HEK293T (cell line): Measurements from ENCODE around the gene MAG.

Source experiments
- ARNT ChIP-seq: fragments of 450-650 bp; IDR thresholded peaks from 2 replicates; pipeline ENCODE4 v1.6.1; 2017; ENCODE audit warnings: mild to moderate bottlenecking
- CTBP1 ChIP-seq: fragments of 450-650 bp; IDR thresholded peaks from 2 replicates; pipeline ENCODE4 v1.6.1; 2016; ENCODE audit warnings: borderline replicate concordance
- FOXA1 ChIP-seq: fragments of 450-650 bp; IDR thresholded peaks from 2 replicates; pipeline ENCODE4 v1.6.1; 2016; ENCODE audit warnings: mild to moderate bottlenecking
- FOXK2 ChIP-seq: fragments of 450-650 bp; IDR thresholded peaks from 2 replicates; pipeline ENCODE4 v1.6.1; 2016; ENCODE audit warnings: mild to moderate bottlenecking
- FOXM1 ChIP-seq: fragments of 450-650 bp; IDR thresholded peaks from 2 replicates; pipeline ENCODE4 v1.6.1; 2017; ENCODE audit warnings: mild to moderate bottlenecking, borderline replicate concordance
- HDGF ChIP-seq: fragments of 450-650 bp; IDR thresholded peaks from 2 replicates; pipeline ENCODE4 v1.6.1; 2017; ENCODE audit warnings: antibody characterized with exemption, borderline replicate concordance
- L3MBTL2 ChIP-seq: fragments of 450-650 bp; conservative IDR thresholded peaks from 2 replicates; pipeline ENCODE4 v1.6.1; 2016; ENCODE audit warnings: mild to moderate bottlenecking
- NFRKB ChIP-seq: fragments of 450-650 bp; IDR thresholded peaks from 2 replicates; pipeline ENCODE4 v1.6.1; 2016; ENCODE audit warnings: mild to moderate bottlenecking, moderate library complexity
- SP1 ChIP-seq: fragments of 450-650 bp; IDR thresholded peaks from 2 replicates; pipeline ENCODE4 v1.6.1; 2017
- TARDBP ChIP-seq: fragments of 450-650 bp; IDR thresholded peaks from 2 replicates; pipeline ENCODE4 v1.6.1; 2016
- ZNF384 ChIP-seq: fragments of 450-650 bp; IDR thresholded peaks from 2 replicates; pipeline ENCODE4 v1.6.1; 2016
- TF ChIP-seq, protein P1 (sequence below): fragments of 450-650 bp; IDR thresholded peaks from 2 replicates; pipeline ENCODE4 v1.6.1; 2016

GRCh38 chr19:35351411-35352176 lies 59.6 kb downstream of the MAG start:
- TF ChIP-seq ARNT (no peak), FOXM1 (no peak), NFRKB (no peak), FOXA1 (no peak), HDGF (no peak), SP1 (no peak), CTBP1 (no peak), ZNF384 (no peak), L3MBTL2 (no peak), TARDBP (no peak), FOXK2 (no peak)
- TF ChIP-seq, protein P1, sequence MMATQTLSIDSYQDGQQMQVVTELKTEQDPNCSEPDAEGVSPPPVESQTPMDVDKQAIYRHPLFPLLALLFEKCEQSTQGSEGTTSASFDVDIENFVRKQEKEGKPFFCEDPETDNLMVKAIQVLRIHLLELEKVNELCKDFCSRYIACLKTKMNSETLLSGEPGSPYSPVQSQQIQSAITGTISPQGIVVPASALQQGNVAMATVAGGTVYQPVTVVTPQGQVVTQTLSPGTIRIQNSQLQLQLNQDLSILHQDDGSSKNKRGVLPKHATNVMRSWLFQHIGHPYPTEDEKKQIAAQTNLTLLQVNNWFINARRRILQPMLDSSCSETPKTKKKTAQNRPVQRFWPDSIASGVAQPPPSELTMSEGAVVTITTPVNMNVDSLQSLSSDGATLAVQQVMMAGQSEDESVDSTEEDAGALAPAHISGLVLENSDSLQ: no peak
